HL-60 (cell line): ENCODE data around the gene GPAM.
A peak's percentile ranks its signal among the peaks of the same experiment; 100 is the strongest.
"Not testable (repeated sequence)": the region's sequence is repeated elsewhere in the genome, so short reads cannot be mapped to it uniquely, and the experiment has no call there.

Experiments
- DNase-seq, 2 experiments: peaks; one replicate each; pipeline ENCODE4 v3.0.0-alpha.2; 2010 to 2020; ENCODE audit warnings: low read depth in 1 of 2, low spot score in 1 of 2
- H3K27ac ChIP-seq: fragments of 250-450 bp; sonication (Bioruptor Pico); replicated peaks from 2 replicates; pipeline ENCODE4 v1.5.1; 2020; ENCODE audit warnings: mild to moderate bottlenecking, moderate library complexity
- H3K27me3 ChIP-seq: fragments of 250-450 bp; sonication (Bioruptor Pico); 2 replicates; pipeline ENCODE4 v1.5.1; 2021; ENCODE audit warnings: mild to moderate bottlenecking, moderate library complexity; ENCODE audit not compliant: insufficient read depth, poor library complexity, severe bottlenecking
- H3K4me3 ChIP-seq: replicated peaks from 2 replicates; pipeline ENCODE4 v1.5.1; 2011; ENCODE audit warnings: mild to moderate bottlenecking, control low read depth, low read length; ENCODE audit not compliant: insufficient read depth
- GABPA ChIP-seq: IDR thresholded peaks from 2 replicates; pipeline ENCODE4 v1.6.1; 2012; ENCODE audit warnings: low read depth
- POLR2AphosphoS5 ChIP-seq: IDR thresholded peaks from 2 replicates; pipeline ENCODE4 v1.6.1; 2012; ENCODE audit warnings: low read depth
- SPI1 ChIP-seq: IDR thresholded peaks from 2 replicates; pipeline ENCODE4 v1.6.1; 2012; ENCODE audit warnings: low read depth, mild to moderate bottlenecking, borderline replicate concordance
- TF ChIP-seq, protein P1 (sequence below): IDR thresholded peaks from one replicate; pipeline ENCODE4 v1.5.1; 2011; ENCODE audit warnings: low read length, control low read depth, inconsistent platforms; ENCODE audit not compliant: insufficient read depth

The GPAM gene

DNA sequence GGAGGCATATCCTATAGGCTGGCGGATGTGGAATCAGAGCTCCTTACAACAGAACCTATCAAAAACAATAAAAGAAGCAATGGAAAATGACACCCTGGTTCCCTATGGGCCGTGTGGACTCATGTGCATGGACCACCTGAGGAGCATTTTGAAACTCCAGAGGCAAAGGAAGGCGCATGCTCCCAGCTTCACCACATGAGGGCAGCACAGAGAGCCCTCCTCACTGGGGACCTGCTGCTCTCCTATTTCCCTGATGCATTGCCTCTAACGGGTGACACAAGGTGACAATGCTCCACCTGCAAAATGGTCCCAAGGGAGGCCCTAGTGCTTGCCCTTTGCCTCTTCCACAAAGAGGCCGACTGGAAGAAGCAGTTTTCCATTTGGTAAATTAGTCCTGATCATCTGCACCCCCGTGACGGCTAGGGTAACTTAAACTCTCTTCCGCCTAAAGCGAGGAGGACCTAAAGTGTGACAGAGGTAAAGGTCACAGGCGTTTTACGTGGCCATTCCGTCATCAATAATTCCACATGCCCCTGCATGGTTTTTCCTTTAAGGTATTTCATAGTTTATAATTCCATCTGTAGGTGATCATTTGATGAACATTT lies 67.7 kb downstream of the GPAM start:
- H3K27me3 ChIP-seq: peaks cover 2% of the 10 kb centered on the region
- TF ChIP-seq POLR2AphosphoS5 (no peak), GABPA (no peak), SPI1 (no peak)
- TF ChIP-seq, protein P1, sequence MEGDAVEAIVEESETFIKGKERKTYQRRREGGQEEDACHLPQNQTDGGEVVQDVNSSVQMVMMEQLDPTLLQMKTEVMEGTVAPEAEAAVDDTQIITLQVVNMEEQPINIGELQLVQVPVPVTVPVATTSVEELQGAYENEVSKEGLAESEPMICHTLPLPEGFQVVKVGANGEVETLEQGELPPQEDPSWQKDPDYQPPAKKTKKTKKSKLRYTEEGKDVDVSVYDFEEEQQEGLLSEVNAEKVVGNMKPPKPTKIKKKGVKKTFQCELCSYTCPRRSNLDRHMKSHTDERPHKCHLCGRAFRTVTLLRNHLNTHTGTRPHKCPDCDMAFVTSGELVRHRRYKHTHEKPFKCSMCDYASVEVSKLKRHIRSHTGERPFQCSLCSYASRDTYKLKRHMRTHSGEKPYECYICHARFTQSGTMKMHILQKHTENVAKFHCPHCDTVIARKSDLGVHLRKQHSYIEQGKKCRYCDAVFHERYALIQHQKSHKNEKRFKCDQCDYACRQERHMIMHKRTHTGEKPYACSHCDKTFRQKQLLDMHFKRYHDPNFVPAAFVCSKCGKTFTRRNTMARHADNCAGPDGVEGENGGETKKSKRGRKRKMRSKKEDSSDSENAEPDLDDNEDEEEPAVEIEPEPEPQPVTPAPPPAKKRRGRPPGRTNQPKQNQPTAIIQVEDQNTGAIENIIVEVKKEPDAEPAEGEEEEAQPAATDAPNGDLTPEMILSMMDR: peak; percentile 93
- no peak overlapping the region for H3K27ac ChIP-seq
- H3K4me3 ChIP-seq: no peak overlapping the region
- peak in 1 of 2 experiments; percentile 40 for DNase-seq

DNA sequence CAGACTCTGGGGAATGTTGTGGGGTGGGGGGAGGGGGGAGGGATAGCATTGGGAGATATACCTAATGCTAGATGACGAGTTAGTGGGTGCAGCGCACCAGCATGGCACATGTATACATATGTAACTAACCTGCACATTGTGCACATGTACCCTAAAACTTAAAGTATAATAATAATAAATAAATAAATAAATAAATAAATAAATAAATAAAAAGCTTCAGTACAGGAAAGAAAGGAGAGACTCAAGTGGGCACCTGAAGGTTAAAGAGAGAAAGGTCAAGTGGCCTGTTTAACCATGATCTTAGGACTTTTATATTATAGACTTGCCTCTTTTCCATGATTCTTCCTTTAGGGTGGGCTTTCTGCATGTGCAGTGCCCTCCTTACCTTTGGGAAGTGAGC lies 73.8 kb downstream of the GPAM start:
- not testable (repeated sequence) for H3K4me3 ChIP-seq, H3K27me3 ChIP-seq, H3K27ac ChIP-seq, DNase-seq
